ENCODE data around the gene KPNA4. TPM values are rescaled to one million over a fixed set of nuclear protein-coding genes. Genes with fewer than 3 reads are reported as not detected.

KPNA4 gene
- total RNA-seq, 4 donors from 2014 or later: 25.7 to 43.6 (median 33.7) TPM

DNA sequence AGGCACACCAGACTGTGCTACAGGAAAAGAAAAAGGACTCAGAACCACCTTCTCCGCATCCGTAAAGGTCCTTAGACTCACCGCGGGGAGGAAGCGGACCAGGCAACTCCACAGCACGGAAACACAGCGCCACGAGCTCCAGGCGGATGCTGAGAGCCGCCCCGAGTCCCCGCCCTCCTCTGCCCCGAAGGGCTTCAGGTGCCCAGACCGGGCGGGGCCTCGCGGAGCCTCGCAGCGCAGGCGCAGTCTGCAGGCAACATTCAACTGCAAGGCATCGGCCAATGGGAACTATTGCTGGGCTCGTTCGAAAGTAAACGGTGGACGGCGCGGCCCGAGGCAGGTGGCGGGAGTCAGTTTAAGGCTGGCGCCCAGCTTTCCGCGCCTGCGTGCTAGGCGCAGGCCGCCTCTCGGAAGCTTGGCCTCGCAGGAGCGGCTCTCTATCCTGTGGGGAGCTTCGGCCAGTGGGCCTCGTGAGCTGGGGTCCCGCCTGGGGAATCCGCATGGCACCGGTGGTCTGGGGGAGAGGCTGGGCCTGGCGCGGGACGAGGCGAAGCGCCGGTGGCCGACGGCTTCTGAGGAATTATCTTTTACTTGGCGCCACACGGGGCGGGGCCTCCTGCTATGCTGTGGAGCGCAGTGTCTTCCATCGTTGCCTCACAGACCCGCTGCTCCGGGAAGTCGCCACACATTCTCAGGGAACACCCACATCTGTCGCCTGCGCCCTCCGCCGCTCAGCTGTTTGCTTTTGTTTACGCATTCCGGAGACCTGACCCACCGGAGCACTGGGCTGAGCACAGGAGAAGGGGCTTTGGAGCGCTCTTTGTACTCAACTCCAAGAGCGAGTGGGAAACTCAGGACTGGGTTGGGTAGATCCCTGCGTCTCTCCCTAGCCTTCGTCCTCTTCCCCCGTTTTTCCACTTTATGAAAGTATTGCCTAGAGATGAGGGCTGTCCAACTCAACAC lies 115.5 kb downstream of the KPNA4 start, which contains the start of gene TRIM59:
Gene TRIM59, minus strand, starts transcription at position 151 of the 963 bp plus-strand sequence. CDS start 10,603 bp downstream, outside the sequence.
- TF ChIP-seq CTCF (IDR thresholded peaks at IDR 0.05): no peak
- DNase-seq (ENCODE audit: low spot score) (peak; percentile 53), ATAC-seq (ENCODE audit: low FRiP score) (peak; percentile 94)

- DNase-seq (ENCODE audit: low spot score) (no peak), ATAC-seq (ENCODE audit: low FRiP score) (peak; percentile 71)
- no peak for TF ChIP-seq CTCF (IDR thresholded peaks at IDR 0.05)
Observed at GRCh38 chr3:160448845-160449635, 116.3 kb downstream of the KPNA4 start.

GRCh38 chr3:160447544-160447943 lies 117.8 kb downstream of the KPNA4 start:
- no peak for DNase-seq (ENCODE audit: low spot score)
- no peak for ATAC-seq (ENCODE audit: low FRiP score)
- no peak for TF ChIP-seq CTCF (IDR thresholded peaks at IDR 0.05)

- DNase-seq (ENCODE audit: low spot score) (no peak), ATAC-seq (ENCODE audit: low FRiP score) (no peak)
- no peak for TF ChIP-seq CTCF (IDR thresholded peaks at IDR 0.05)
Observed at GRCh38 chr3:160446522-160447056, 118.8 kb downstream of the KPNA4 start.

DNA sequence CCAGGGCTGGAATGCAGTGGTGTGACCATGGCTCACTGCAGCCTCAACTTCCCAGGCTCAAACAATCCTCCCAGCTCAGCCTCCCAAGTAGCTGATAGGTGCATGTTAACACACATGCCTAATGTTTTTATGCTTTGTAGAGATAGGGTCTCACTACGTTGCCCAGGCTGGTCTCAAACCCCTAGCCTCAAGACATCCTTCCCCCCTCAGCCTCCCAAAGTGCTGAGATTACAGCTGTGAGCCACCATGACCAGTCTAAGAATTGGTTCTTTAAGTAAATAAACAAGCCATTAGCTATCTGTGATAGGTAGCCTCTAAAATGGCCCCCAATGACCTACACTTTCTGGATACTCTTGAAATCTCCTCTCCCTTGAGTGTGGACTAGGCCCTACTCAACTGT lies 119.5 kb downstream of the KPNA4 start:
- ATAC-seq (ENCODE audit: low FRiP score) (no peak), DNase-seq (ENCODE audit: low spot score) (no peak)
- no peak for TF ChIP-seq CTCF (IDR thresholded peaks at IDR 0.05)

Small RNAs within 50 kb of the gene (small RNA-seq; reads per million reads assigned to genes)
- gene RNU7-136P: not detected

Other genes starting within 250 kb of the KPNA4 start
- gene IFT80, start 166.3 kb downstream of the KPNA4 start, total RNA-seq: 10 to 100 TPM; 13.9 to 34.5 (median 19.9) TPM
- gene SMC4, start 165.9 kb downstream of the KPNA4 start, total RNA-seq: 10 to 100 TPM; 12.7 to 33.1 (median 16.7) TPM
- 1 to 10 TPM in 3 of 4 donors, under 1 TPM in 1; 0.32 to 1.6 (median 1.4) TPM for gene TRIM59, start 115.8 kb downstream of the KPNA4 start, total RNA-seq
- not detected for gene ARL14, start 111.6 kb upstream of the KPNA4 start, total RNA-seq
- gene PPM1L, start 190.7 kb upstream of the KPNA4 start, total RNA-seq: 10 to 100 TPM; 13.5 to 30.4 (median 18.0) TPM